SK-N-MC (cell line): ENCODE measurements around the gene TMEM161A.

Source experiments
- EZH2 ChIP-seq: fragments of 200-600 bp; sonication (generic); IDR thresholded peaks from one replicate; pipeline ENCODE4 v1.6.1; 2017; ENCODE audit warnings: antibody characterized with exemption
- POLR2AphosphoS5 ChIP-seq: IDR thresholded peaks from 2 replicates; pipeline ENCODE4 v1.6.1; 2012; ENCODE audit warnings: mild to moderate bottlenecking, low read depth, low read length, borderline replicate concordance

GRCh38 chr19:19105365-19106055 is 32.8 kb downstream of the TMEM161A start:
- TF ChIP-seq POLR2AphosphoS5 (peak; percentile 90), EZH2 (no peak)
